ENCODE measurements around the gene SCAANT1. TPM values are rescaled to one million over a fixed set of nuclear protein-coding genes. Genes with fewer than 3 reads are reported as not detected.

SCAANT1 gene
- total and polyA plus RNA-seq, 2 donors (not counting 1 experiment from before 2014, with no cell fraction given): 1.7 TPM; not detected in 1

- Histone ChIP-seq H4K20me1 (ENCODE audit: control insufficient read depth, insufficient read depth, low read length, poor library complexity, severe bottlenecking) (peaks cover 44% of the 10 kb centered on the region), H3K9ac (ENCODE audit: low read length) (no peak overlapping the region), H3K9me3 (ENCODE audit: control extremely low read depth in 1 of 3, control insufficient read depth in 2 of 3, insufficient read depth in 1 of 3, low read length in 2 of 3) (no peaks in the 10 kb centered on the region), H3K27ac (ENCODE audit: low read length in 2 of 2) (peak overlapping the region in 1 of 2 donors; percentile 25), H3K4me1 (ENCODE audit: control insufficient read depth in 2 of 2, insufficient read depth in 2 of 2, low read length in 2 of 2) (peaks cover 41 to 45% of the 10 kb centered on the region in 2 donors), H3K4me3 (ENCODE audit: control extremely low read depth in 1 of 5, extremely low read depth in 1 of 5, insufficient read depth in 1 of 5, low read depth in 2 of 5, low read length in 4 of 5) (no peak overlapping the region), H3K4me2 (replicated peaks; ENCODE audit: low read depth, low read length, poor library complexity, severe bottlenecking) (no peak overlapping the region), H3K27me3 (replicated peaks in 1 of 4; ENCODE audit: control extremely low read depth in 1 of 4, control insufficient read depth in 3 of 4, insufficient read depth in 4 of 4, low read length in 3 of 4) (no peaks in the 10 kb centered on the region), H3K79me2 (ENCODE audit: control insufficient read depth, insufficient read depth, low read length) (peaks cover 89% of the 10 kb centered on the region), H2AFZ (ENCODE audit: insufficient read depth, low read depth, low read length, poor library complexity, severe bottlenecking) (no peak overlapping the region), H3K36me3 (replicated peaks in 1 of 2; ENCODE audit: control extremely low read depth in 1 of 2, control insufficient read depth in 1 of 2, extremely low read depth in 1 of 2, insufficient read depth in 2 of 2, low read length in 1 of 2) (peaks cover 0 to 3% of the 10 kb centered on the region in 2 experiments)
- ChIA-PET POLR2A (interaction anchor here (0.8 kb wide), 1 partner anchor 9 kb away, joined by 3 read pairs; no protein-coding TSS in a partner anchor), CTCF (interaction anchor here (1.4 to 5.4 kb wide), 2 partner anchors 9 to 25 kb away, joined by 5 to 28 read pairs; no protein-coding TSS in a partner anchor)
- WGBS (ENCODE audit: insufficient coverage): 94% methylated on average over 2 of the region's 4 CpGs
- no peak overlapping the region for H3K4me3 Mint-ChIP-seq
- H3K27ac Mint-ChIP-seq: no peak overlapping the region
- DNase-seq (no peak), ATAC-seq (ENCODE audit: low read depth) (no peak)
- no peaks in the 10 kb centered on the region for H3K9me3 Mint-ChIP-seq (ENCODE audit: insufficient read depth)
- intact Hi-C loops (cut with micrococcal nuclease): no loop called here
- no peak for TF ChIP-seq EZH2 (IDR thresholded peaks at IDR 0.05; ENCODE audit: borderline replicate concordance, insufficient read depth, low read depth, low read length, poor library complexity, severe bottlenecking)
- TF ChIP-seq, protein P1, sequence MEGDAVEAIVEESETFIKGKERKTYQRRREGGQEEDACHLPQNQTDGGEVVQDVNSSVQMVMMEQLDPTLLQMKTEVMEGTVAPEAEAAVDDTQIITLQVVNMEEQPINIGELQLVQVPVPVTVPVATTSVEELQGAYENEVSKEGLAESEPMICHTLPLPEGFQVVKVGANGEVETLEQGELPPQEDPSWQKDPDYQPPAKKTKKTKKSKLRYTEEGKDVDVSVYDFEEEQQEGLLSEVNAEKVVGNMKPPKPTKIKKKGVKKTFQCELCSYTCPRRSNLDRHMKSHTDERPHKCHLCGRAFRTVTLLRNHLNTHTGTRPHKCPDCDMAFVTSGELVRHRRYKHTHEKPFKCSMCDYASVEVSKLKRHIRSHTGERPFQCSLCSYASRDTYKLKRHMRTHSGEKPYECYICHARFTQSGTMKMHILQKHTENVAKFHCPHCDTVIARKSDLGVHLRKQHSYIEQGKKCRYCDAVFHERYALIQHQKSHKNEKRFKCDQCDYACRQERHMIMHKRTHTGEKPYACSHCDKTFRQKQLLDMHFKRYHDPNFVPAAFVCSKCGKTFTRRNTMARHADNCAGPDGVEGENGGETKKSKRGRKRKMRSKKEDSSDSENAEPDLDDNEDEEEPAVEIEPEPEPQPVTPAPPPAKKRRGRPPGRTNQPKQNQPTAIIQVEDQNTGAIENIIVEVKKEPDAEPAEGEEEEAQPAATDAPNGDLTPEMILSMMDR (IDR thresholded peaks at IDR 0.05): no peak
- no peaks in the 10 kb centered on the region for H3K27me3 Mint-ChIP-seq
- peaks cover 56% of the 10 kb centered on the region for H3K4me1 Mint-ChIP-seq
These were observed 24.7 kb upstream of the SCAANT1 start for GRCh38 chr3:63936925-63937324.

DNA sequence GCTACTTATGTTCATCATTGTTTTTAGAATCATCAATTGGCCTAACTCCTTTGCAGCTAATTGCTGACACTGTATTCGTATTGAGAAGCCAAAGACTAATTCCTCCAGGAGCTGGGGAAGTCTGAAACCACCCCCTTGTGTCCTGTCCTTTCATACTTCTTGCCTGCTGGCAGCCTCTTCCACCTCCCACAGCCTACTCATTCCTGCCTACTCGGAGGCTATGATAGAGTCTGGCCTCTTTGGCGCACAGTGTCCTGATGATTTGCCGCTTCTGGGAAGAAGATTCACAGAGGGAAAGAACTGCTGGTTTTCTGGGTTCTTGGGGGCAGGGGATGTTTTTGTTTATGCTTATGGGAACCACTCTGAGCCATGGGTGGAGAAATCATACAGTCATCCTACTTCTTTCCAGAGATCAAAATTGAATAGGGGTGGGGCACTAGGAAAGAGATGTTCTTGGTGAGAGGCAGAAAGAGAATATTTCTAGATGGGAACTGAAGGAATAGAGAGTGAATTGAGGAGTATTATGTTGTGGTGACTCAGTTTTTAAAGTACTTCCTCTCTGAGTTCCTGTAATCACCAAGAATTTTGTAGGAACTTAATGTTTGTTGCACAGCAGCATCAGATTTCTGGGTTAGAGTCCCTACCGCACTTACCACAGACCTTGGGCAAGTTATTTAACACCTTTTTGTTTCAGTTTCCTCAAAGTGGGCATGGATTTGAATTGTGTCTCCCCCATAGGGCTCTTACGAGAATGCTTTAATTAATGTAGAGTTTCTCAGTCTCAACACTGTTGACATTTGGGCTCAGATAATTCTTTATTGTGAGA is 22.1 kb upstream of the SCAANT1 start:
- 83% methylated on average over 5 of the region's 6 CpGs for WGBS (ENCODE audit: insufficient coverage)
- Mint-ChIP-seq H3K4me3 (peak overlapping the region; percentile 79), H3K27ac (peak overlapping the region; percentile 92), H3K27me3 (no peaks in the 10 kb centered on the region), H3K4me1 (peaks cover 69% of the 10 kb centered on the region), H3K9me3 (ENCODE audit: insufficient read depth) (no peaks in the 10 kb centered on the region)
- no peak for TF ChIP-seq EZH2 (IDR thresholded peaks at IDR 0.05; ENCODE audit: borderline replicate concordance, insufficient read depth, low read depth, low read length, poor library complexity, severe bottlenecking)
- TF ChIP-seq, protein P1 (IDR thresholded peaks at IDR 0.05): no peak
- H2AFZ ChIP-seq (ENCODE audit: insufficient read depth, low read depth, low read length, poor library complexity, severe bottlenecking): no peak overlapping the region
- ChIA-PET POLR2A (interaction anchor here (0.6 kb wide), 1 partner anchor 22 kb away, joined by 8 read pairs; no protein-coding TSS in a partner anchor), CTCF (interaction anchor here (0.9 to 5.4 kb wide), 4 partner anchors 17 to 29 kb away, joined by 3 to 28 read pairs (median 4); no protein-coding TSS in a partner anchor)
- H3K79me2 ChIP-seq (ENCODE audit: control insufficient read depth, insufficient read depth, low read length): peaks cover 89% of the 10 kb centered on the region
- intact Hi-C loops (cut with micrococcal nuclease): no loop called here
- DNase-seq (peak; percentile 33), ATAC-seq (ENCODE audit: low read depth) (no peak)
- peak overlapping the region; percentile 4 for H3K9ac ChIP-seq (ENCODE audit: low read length)
- H3K4me3 ChIP-seq (ENCODE audit: control extremely low read depth in 1 of 5, extremely low read depth in 1 of 5, insufficient read depth in 1 of 5, low read depth in 2 of 5, low read length in 4 of 5): peak overlapping the region in 1 of 5 experiments; percentile 17
- peak overlapping the region; percentile 57 for H3K4me2 ChIP-seq (replicated peaks; ENCODE audit: low read depth, low read length, poor library complexity, severe bottlenecking)
- H3K27me3 ChIP-seq (replicated peaks in 1 of 4; ENCODE audit: control extremely low read depth in 1 of 4, control insufficient read depth in 3 of 4, insufficient read depth in 4 of 4, low read length in 3 of 4): no peaks in the 10 kb centered on the region
- H3K4me1 ChIP-seq (ENCODE audit: control insufficient read depth in 2 of 2, insufficient read depth in 2 of 2, low read length in 2 of 2): peaks cover 41 to 45% of the 10 kb centered on the region in 2 donors
- H3K27ac ChIP-seq (ENCODE audit: low read length in 2 of 2): peak overlapping the region; percentile 37 to 51
- peaks cover 30% of the 10 kb centered on the region for H4K20me1 ChIP-seq (ENCODE audit: control insufficient read depth, insufficient read depth, low read length, poor library complexity, severe bottlenecking)
- H3K36me3 ChIP-seq (replicated peaks in 1 of 2; ENCODE audit: control extremely low read depth in 1 of 2, control insufficient read depth in 1 of 2, extremely low read depth in 1 of 2, insufficient read depth in 2 of 2, low read length in 1 of 2): no peaks in the 10 kb centered on the region
- H3K9me3 ChIP-seq (ENCODE audit: control extremely low read depth in 1 of 3, control insufficient read depth in 2 of 3, insufficient read depth in 1 of 3, low read length in 2 of 3): no peaks in the 10 kb centered on the region
